Loucy (cell line): ENCODE measurements around the gene FLT4.

ENCODE experiments used
- H2AFZ ChIP-seq: fragments of 200-600 bp; sonication (generic); 2 replicates; pipeline ENCODE4 v1.6.0; 2016; ENCODE audit warnings: antibody characterized with exemption, mild to moderate bottlenecking, low read length, moderate library complexity
- H3F3A ChIP-seq: fragments of 200-600 bp; 2 replicates; pipeline ENCODE4 v1.6.0; 2016; ENCODE audit warnings: antibody characterized with exemption, low read depth, mild to moderate bottlenecking
- H3K27me3 ChIP-seq: fragments of 200-600 bp; sonication (generic); 2 replicates; pipeline ENCODE4 v1.6.1; 2014; ENCODE audit warnings: low read length, mild to moderate bottlenecking; ENCODE audit not compliant: insufficient read depth, poor library complexity, severe bottlenecking
- H3K36me3 ChIP-seq: fragments of 200-600 bp; sonication (generic); 2 replicates; pipeline ENCODE4 v1.6.1; 2016; ENCODE audit warnings: low read length; ENCODE audit not compliant: insufficient read depth
- H3K4me1 ChIP-seq: fragments of 200-600 bp; sonication (generic); 2 replicates; pipeline ENCODE4 v1.5.1; 2014; ENCODE audit warnings: low read length, mild to moderate bottlenecking; ENCODE audit not compliant: insufficient read depth, poor library complexity, severe bottlenecking
- H3K4me2 ChIP-seq: fragments of 200-600 bp; sonication (generic); 2 replicates; pipeline ENCODE4 v1.6.0; 2014; ENCODE audit warnings: antibody characterized with exemption, low read length, low read depth, mild to moderate bottlenecking; ENCODE audit not compliant: poor library complexity, severe bottlenecking
- H3K4me3 ChIP-seq: fragments of 200-600 bp; sonication (generic); 2 replicates; pipeline ENCODE4 v1.5.1; 2014; ENCODE audit warnings: low read length, mild to moderate bottlenecking, mixed read lengths; ENCODE audit not compliant: poor library complexity, severe bottlenecking
- H3K79me2 ChIP-seq: fragments of 200-600 bp; sonication (generic); 2 replicates; pipeline ENCODE4 v1.6.1; 2014; ENCODE audit warnings: low read length; ENCODE audit not compliant: insufficient read depth
- H3K9ac ChIP-seq: fragments of 200-600 bp; sonication (generic); 2 replicates; pipeline ENCODE4 v1.6.0; 2014; ENCODE audit warnings: mild to moderate bottlenecking, low read depth, low read length, moderate library complexity; ENCODE audit not compliant: poor library complexity, severe bottlenecking
- H3K9me2 ChIP-seq: fragments of 200-600 bp; sonication (generic); replicated peaks from 2 replicates; pipeline ENCODE4 v1.6.1; 2016; ENCODE audit warnings: low read depth, low read length, mixed read lengths
- H3K9me3 ChIP-seq: fragments of 200-600 bp; sonication (generic); 2 replicates; pipeline ENCODE4 v1.6.1; 2014; ENCODE audit warnings: mild to moderate bottlenecking, antibody characterized with exemption, low read length, low read depth; ENCODE audit not compliant: insufficient read depth
- H4K20me1 ChIP-seq: fragments of 200-600 bp; sonication (generic); 2 replicates; pipeline ENCODE4 v1.6.0; 2014; ENCODE audit warnings: antibody characterized with exemption, low read length, mild to moderate bottlenecking; ENCODE audit not compliant: insufficient read depth, poor library complexity, severe bottlenecking
- CTCF ChIP-seq: fragments of 200-600 bp; sonication (generic); conservative IDR thresholded peaks from 2 replicates; pipeline ENCODE4 v1.5.1; 2014; ENCODE audit warnings: mild to moderate bottlenecking, antibody characterized with exemption, low read length
- EZH2phosphoT487 ChIP-seq: fragments of 200-600 bp; IDR thresholded peaks from 2 replicates; pipeline ENCODE4 v1.6.1; 2018; ENCODE audit warnings: antibody characterized with exemption, mild to moderate bottlenecking, moderate library complexity, borderline replicate concordance

The FLT4 gene

GRCh38 chr5:180596115-180596667 lies 53.2 kb downstream of the FLT4 start:
- no peaks in the 10 kb centered on the region for H3F3A ChIP-seq
- no peaks in the 10 kb centered on the region for H3K9me3 ChIP-seq
- no peak overlapping the region for H2AFZ ChIP-seq
- no peaks in the 10 kb centered on the region for H4K20me1 ChIP-seq
- TF ChIP-seq EZH2phosphoT487 (no peak), CTCF (no peak)
- H3K36me3 ChIP-seq: no peaks in the 10 kb centered on the region
- H3K4me1 ChIP-seq: no peaks in the 10 kb centered on the region
- H3K27me3 ChIP-seq: no peaks in the 10 kb centered on the region
- H3K9ac ChIP-seq: no peak overlapping the region
- no peaks in the 10 kb centered on the region for H3K79me2 ChIP-seq
- no peak overlapping the region for H3K4me3 ChIP-seq
- H3K4me2 ChIP-seq: no peak overlapping the region
- no peaks in the 10 kb centered on the region for H3K9me2 ChIP-seq

- TF ChIP-seq EZH2phosphoT487: no peak
- TF ChIP-seq CTCF: no peak
- Histone ChIP-seq H2AFZ (no peak overlapping the region), H3K9ac (no peak overlapping the region), H3K79me2 (no peaks in the 10 kb centered on the region), H3K4me2 (no peak overlapping the region), H3K4me1 (no peaks in the 10 kb centered on the region), H3K4me3 (no peak overlapping the region), H3K36me3 (no peaks in the 10 kb centered on the region), H3K9me2 (no peaks in the 10 kb centered on the region), H3F3A (no peaks in the 10 kb centered on the region), H3K9me3 (no peaks in the 10 kb centered on the region), H4K20me1 (no peaks in the 10 kb centered on the region), H3K27me3 (no peaks in the 10 kb centered on the region)
Measured at GRCh38 chr5:180595381-180596114, 53.9 kb downstream of the FLT4 start.

GRCh38 chr5:180595046-180595379 lies 54.4 kb downstream of the FLT4 start:
- H3K4me3 ChIP-seq: no peak overlapping the region
- no peaks in the 10 kb centered on the region for H3K4me1 ChIP-seq
- H3K9me2 ChIP-seq: no peaks in the 10 kb centered on the region
- no peaks in the 10 kb centered on the region for H3K79me2 ChIP-seq
- H3F3A ChIP-seq: no peaks in the 10 kb centered on the region
- no peaks in the 10 kb centered on the region for H4K20me1 ChIP-seq
- no peak overlapping the region for H3K9ac ChIP-seq
- no peaks in the 10 kb centered on the region for H3K9me3 ChIP-seq
- no peaks in the 10 kb centered on the region for H3K27me3 ChIP-seq
- no peak overlapping the region for H2AFZ ChIP-seq
- no peak overlapping the region for H3K4me2 ChIP-seq
- no peaks in the 10 kb centered on the region for H3K36me3 ChIP-seq
- TF ChIP-seq CTCF (no peak), EZH2phosphoT487 (no peak)
